Endothelial cell of umbilical vein (primary cell): ENCODE results near the gene DNAAF5. TPM values are rescaled to one million over a fixed set of nuclear protein-coding genes. Genes with fewer than 3 reads are reported as not detected.

ENCODE experiments used
- BruUV-seq: library from RNA; stranded (reverse); fragments of 400-500 nt; replicated peaks from 2 replicates; lab custom pipeline; 2021; lab: Mats Ljungman, UMichigan
- CTCF ChIA-PET: fragments of 300-600, 350-600 bp; sonication (Branson Sonifier 250); formaldehyde crosslinking; loops from one replicate; lab custom pipeline; 2021; ENCODE audit warnings: antibody characterized with exemption, inconsistent platforms; lab: Charles Lee
- POLR2A ChIA-PET: fragments of 300-600, 350-600 bp; sonication (Branson Sonifier 250); formaldehyde crosslinking; loops from one replicate; lab custom pipeline; 2021; ENCODE audit warnings: antibody characterized with exemption, inconsistent platforms; lab: Charles Lee
- DNase-seq: peaks from one replicate; pipeline ENCODE4 v3.0.0-alpha.2; 2011; ENCODE audit warnings: low read depth, low spot score
- FAIRE-seq: peaks from 2 replicates; lab custom pipeline; 2011; peaks lifted over from hg19 to GRCh38; lab: Jason Lieb, UNC
- H2AFZ ChIP-seq: 2 replicates; pipeline ENCODE4 v1.6.0; 2012; ENCODE audit warnings: low read depth, low read length, control low read depth, inconsistent platforms
- H3K27ac ChIP-seq: 2 replicates; pipeline ENCODE4 v1.5.1; 2011; ENCODE audit warnings: low read depth, mild to moderate bottlenecking, control low read depth, low read length, moderate library complexity; ENCODE audit not compliant: insufficient read depth
- H3K27me3 ChIP-seq, 2 experiments: 2 replicates each; pipeline versions ENCODE4 v1.6.0 to v1.6.1; 2011; ENCODE audit warnings: low read length in 2 of 2, mixed read lengths in 1 of 2; ENCODE audit not compliant: control insufficient read depth in 2 of 2, insufficient read depth in 2 of 2
- H3K36me3 ChIP-seq, 2 experiments: 2 replicates in 1 of 2; 3 replicates in 1 of 2; pipeline ENCODE4 v1.5.1; 2011; ENCODE audit warnings: low read length in 2 of 2, mild to moderate bottlenecking in 1 of 2, moderate library complexity in 1 of 2; ENCODE audit not compliant: control insufficient read depth in 2 of 2, insufficient read depth in 2 of 2; ENCODE audit errors: extremely low read depth in 1 of 2
- H3K4me1 ChIP-seq: 3 replicates; pipeline ENCODE4 v1.5.1; 2011; ENCODE audit warnings: mild to moderate bottlenecking, low read length; ENCODE audit not compliant: control insufficient read depth, insufficient read depth; ENCODE audit errors: extremely low read depth
- H3K4me2 ChIP-seq: 2 replicates; pipeline ENCODE4 v1.6.1; 2011; ENCODE audit warnings: low read length, control low read depth, mixed read lengths; ENCODE audit not compliant: insufficient read depth
- H3K4me3 ChIP-seq, 3 experiments: fragments of 200-600 bp in 1 of 3; sonication (generic), shearing (Covaris generic) in 1 of 3; replicated peaks in 1 of 3; 2 replicates each; pipeline ENCODE4 v1.5.1; 2011 to 2016; ENCODE audit warnings: control low read depth in 3 of 3, low read length in 3 of 3, mild to moderate bottlenecking in 2 of 3, inconsistent platforms in 1 of 3, low read depth in 1 of 3, moderate library complexity in 1 of 3; ENCODE audit not compliant: insufficient read depth in 1 of 3
- H3K79me2 ChIP-seq: 2 replicates; pipeline ENCODE4 v1.6.0; 2012; ENCODE audit warnings: low read length, inconsistent platforms; ENCODE audit not compliant: control insufficient read depth, insufficient read depth
- H3K9ac ChIP-seq: replicated peaks from 2 replicates; pipeline ENCODE3; 2011; ENCODE audit warnings: low read length, control low read depth; ENCODE audit not compliant: insufficient read depth; ENCODE audit errors: extremely low read depth
- H3K9me1 ChIP-seq: replicated peaks from 3 replicates; pipeline ENCODE4 v1.6.0; 2011; ENCODE audit warnings: mild to moderate bottlenecking, low read length; ENCODE audit not compliant: control insufficient read depth, insufficient read depth; ENCODE audit errors: extremely low read depth
- H3K9me3 ChIP-seq: replicated peaks from 2 replicates; pipeline ENCODE4 v1.5.1; 2012; ENCODE audit warnings: low read length, inconsistent platforms; ENCODE audit not compliant: control insufficient read depth, insufficient read depth
- H4K20me1 ChIP-seq: replicated peaks from 2 replicates; pipeline ENCODE3; 2011; ENCODE audit warnings: mild to moderate bottlenecking, low read length; ENCODE audit not compliant: control insufficient read depth, insufficient read depth; ENCODE audit errors: extremely low read depth
- CTCF ChIP-seq, 2 donors: IDR thresholded peaks; 1 replicate in 1 of 2; 2 replicates in 1 of 2; pipeline ENCODE4 v1.5.1; 2011; ENCODE audit warnings: low read length in 2 of 2, mild to moderate bottlenecking in 2 of 2, moderate library complexity in 2 of 2, control low read depth in 1 of 2, inconsistent platforms in 1 of 2, low read depth in 1 of 2; ENCODE audit not compliant: insufficient read depth in 1 of 2; ENCODE audit errors: extremely low read depth in 1 of 2
- EZH2 ChIP-seq: IDR thresholded peaks from 2 replicates; pipeline ENCODE4 v1.6.1; 2012; ENCODE audit warnings: borderline replicate concordance, low read depth, mild to moderate bottlenecking, moderate library complexity, low read length, inconsistent platforms; ENCODE audit not compliant: severe bottlenecking
- FOS ChIP-seq: IDR thresholded peaks from 2 replicates; pipeline ENCODE4 v1.6.1; 2011; ENCODE audit warnings: mild to moderate bottlenecking, low read length, moderate library complexity, borderline replicate concordance; ENCODE audit not compliant: insufficient read depth
- GATA2 ChIP-seq: IDR thresholded peaks from 2 replicates; pipeline ENCODE4 v1.7.0; 2011; ENCODE audit warnings: low read depth, mild to moderate bottlenecking, moderate library complexity, mixed read lengths, low read length; ENCODE audit not compliant: insufficient read length, insufficient read depth
- JUN ChIP-seq: IDR thresholded peaks from 2 replicates; pipeline ENCODE4 v1.6.1; 2011; ENCODE audit warnings: borderline replicate concordance, low read depth; ENCODE audit not compliant: insufficient read length, insufficient read depth
- MAX ChIP-seq: IDR thresholded peaks from 2 replicates; pipeline ENCODE4 v1.6.1; 2011; ENCODE audit not compliant: insufficient read depth, insufficient read length
- MYC ChIP-seq: IDR thresholded peaks from one replicate; pipeline ENCODE4 v1.6.1; 2011; ENCODE audit warnings: mild to moderate bottlenecking, low read depth, low read length
- POLR2AphosphoS5 ChIP-seq: IDR thresholded peaks from 2 replicates; pipeline ENCODE4 v1.6.1; 2012; ENCODE audit warnings: low read depth, mild to moderate bottlenecking, control low read depth, low read length, moderate library complexity; ENCODE audit not compliant: insufficient read depth
- dilution Hi-C: fragments of 300-500 bp; cut with MboI; formaldehyde crosslinking; loops from one replicate; pipeline ENCODE4 v1.15.0; 2019; ENCODE audit warnings: low sequenced_read_pairs; ENCODE audit not compliant: extremely low pct_ligation_motif_present
- intact Hi-C: fragments of 100-400 bp; cut with micrococcal nuclease; formaldehyde crosslinking; loops from one replicate; pipeline ENCODE4 v1.10.0; 2022
- polyA plus RNA-seq, 4 experiments: library from polyadenylated mRNA; depleted of rRNA in 3 of 4; stranded (reverse) in 3 of 4; unstranded in 1 of 4; fragments of >200 nt; gene quantifications; 2 replicates each; pipeline versions ENCODE4 v1.2.1 to v1.2.3, GENCODE V29; 2011 to 2012; ENCODE audit warnings: missing spikeins in 1 of 4
- total RNA-seq: library from RNA; stranded (reverse); gene quantifications from 2 replicates; pipeline ENCODE4 v1.2.3, GENCODE V29; 2021

The DNAAF5 gene
- total and polyA plus RNA-seq, 2 donors (not counting 3 experiments of a cell fraction or from before 2014, with no cell fraction given), result 49.3 to 65.5 TPM

GRCh38 chr7:835021-835420 lies 108.5 kb downstream of the DNAAF5 start:
- no TSS peak for BruUV-seq
- Histone ChIP-seq H3K36me3 (peaks cover 3 to 5% of the 10 kb centered on the region in 2 experiments), H3K4me3 (no peak overlapping the region), H3K9ac (no peak overlapping the region), H4K20me1 (no peaks in the 10 kb centered on the region), H3K9me1 (no peaks in the 10 kb centered on the region), H2AFZ (no peak overlapping the region), H3K4me2 (no peak overlapping the region), H3K79me2 (peaks cover 40% of the 10 kb centered on the region), H3K27ac (no peak overlapping the region), H3K27me3 (no peaks in the 10 kb centered on the region), H3K9me3 (no peaks in the 10 kb centered on the region), H3K4me1 (peaks cover 22% of the 10 kb centered on the region)
- CTCF ChIA-PET, result interaction anchor here (1.0 kb wide), 1 partner anchor 39 kb away, joined by 3 read pairs; no protein-coding TSS in a partner anchor
- FAIRE-seq, result no peak
- intact Hi-C loops, result no loop called here
- TF ChIP-seq EZH2, result no peak
- no peak for TF ChIP-seq FOS
- no peak for TF ChIP-seq POLR2AphosphoS5
- no peak for TF ChIP-seq MYC
- no peak for TF ChIP-seq JUN
- TF ChIP-seq MAX, result no peak
- no peak for TF ChIP-seq CTCF (IDR thresholded peaks at IDR 0.05; ENCODE audit: extremely low read depth in 1 of 2, insufficient read depth in 1 of 2, low read depth in 1 of 2, low read length in 2 of 2)
- TF ChIP-seq GATA2, result no peak
- dilution Hi-C loops, result no loop called here
- POLR2A ChIA-PET, result no interaction called here
- DNase-seq, result no peak
